HEK293 (cell line): ENCODE results near the gene KLF11.
"Not testable (repeated sequence)": the region's sequence is repeated elsewhere in the genome, so short reads cannot be mapped to it uniquely, and the experiment has no call there.

Experiments
- CTCF ChIA-PET: fragments of 350-600 bp; formaldehyde crosslinking; extraction: SDS; loops from one replicate; lab custom pipeline; 2021; ENCODE audit warnings: antibody characterized with exemption; lab: Yijun Ruan, JAX
- POLR2A ChIA-PET: fragments of 300-600 bp; formaldehyde crosslinking; extraction: SDS; loops from one replicate; lab custom pipeline; 2020; ENCODE audit warnings: antibody characterized with exemption, inconsistent platforms; lab: Yijun Ruan, JAX
- H3K27ac ChIP-seq: fragments of 200-500 bp; sonication (Bioruptor generic); 2 replicates; pipeline ENCODE4 v1.5.1; 2014; ENCODE audit warnings: low read depth, low read length, control low read depth, inconsistent platforms; ENCODE audit errors: extremely low read depth
- H3K36me3 ChIP-seq, 2 experiments: fragments of 200-500 bp in 1 of 2; sonication (Bioruptor generic) in 1 of 2; 1 replicate in 1 of 2; 2 replicates in 1 of 2; pipeline ENCODE4 v1.5.1; 2014 to 2017; ENCODE audit warnings: inconsistent platforms in 2 of 2, low read length in 2 of 2; ENCODE audit not compliant: control insufficient read depth in 2 of 2, insufficient read depth in 1 of 2
- H3K4me1 ChIP-seq: fragments of 200-500 bp; sonication (Bioruptor generic); 2 replicates; pipeline ENCODE4 v1.5.1; 2014; ENCODE audit warnings: mild to moderate bottlenecking, low read length, inconsistent platforms; ENCODE audit not compliant: control insufficient read depth, insufficient read depth
- H3K4me3 ChIP-seq: 2 replicates; pipeline ENCODE4 v1.5.1; 2011; ENCODE audit warnings: low read depth, mild to moderate bottlenecking, control low read depth, low read length, moderate library complexity
- H3K9me3 ChIP-seq: fragments of 200-500 bp; sonication (Bioruptor generic); 2 replicates; pipeline ENCODE4 v1.5.1; 2014; ENCODE audit warnings: low read depth, low read length, inconsistent platforms; ENCODE audit not compliant: control insufficient read depth, insufficient read depth
- ELK4 ChIP-seq: IDR thresholded peaks from 2 replicates; pipeline ENCODE4 v1.6.1; 2011; ENCODE audit warnings: mild to moderate bottlenecking, low read depth, low read length, borderline replicate concordance
- GLI2 ChIP-seq: fragments of 450-650 bp; formaldehyde crosslinking; IDR thresholded peaks from 2 replicates; pipeline ENCODE4; 2017; ENCODE audit warnings: missing biosample characterization, missing genetic modification characterization, low read depth, borderline replicate concordance
- YY2 ChIP-seq: fragments of 450-650 bp; formaldehyde crosslinking; IDR thresholded peaks from 2 replicates; pipeline ENCODE4 v1.5.1; 2016; ENCODE audit warnings: missing biosample characterization, missing genetic modification characterization
- ZBTB17 ChIP-seq: fragments of 450-650 bp; formaldehyde crosslinking; IDR thresholded peaks from 2 replicates; pipeline ENCODE4 v1.5.1; 2016; ENCODE audit warnings: missing biosample characterization, missing genetic modification characterization
- ZNF18 ChIP-seq: fragments of 450-650 bp; formaldehyde crosslinking; IDR thresholded peaks from 2 replicates; pipeline ENCODE4 v1.5.1; 2016; ENCODE audit warnings: missing biosample characterization, missing genetic modification characterization
- ZNF2 ChIP-seq: fragments of 450-650 bp; formaldehyde crosslinking; IDR thresholded peaks from 2 replicates; pipeline ENCODE4 v1.5.1; 2016; ENCODE audit warnings: missing biosample characterization, missing genetic modification characterization
- ZNF26 ChIP-seq: fragments of 450-650 bp; formaldehyde crosslinking; IDR thresholded peaks from 2 replicates; pipeline ENCODE4 v1.5.1; 2016; ENCODE audit warnings: missing biosample characterization, missing genetic modification characterization
- ZNF274 ChIP-seq, 2 experiments: fragments of 200-500 bp in 1 of 2; fragments of 450-650 bp in 1 of 2; sonication (Bioruptor generic) in 1 of 2; formaldehyde crosslinking in 1 of 2; IDR thresholded peaks; 2 replicates each; pipeline versions ENCODE4 v1.5.1 to v1.6.1; 2014 to 2016; ENCODE audit warnings: borderline replicate concordance in 1 of 2, inconsistent platforms in 1 of 2, low read length in 1 of 2, missing biosample characterization in 1 of 2, missing genetic modification characterization in 1 of 2
- ZNF292 ChIP-seq: fragments of 450-650 bp; formaldehyde crosslinking; IDR thresholded peaks from 2 replicates; pipeline ENCODE4 v1.5.1; 2016; ENCODE audit warnings: low read depth, missing biosample characterization, missing genetic modification characterization, borderline replicate concordance
- ZNF324 ChIP-seq: fragments of 450-650 bp; formaldehyde crosslinking; IDR thresholded peaks from 2 replicates; pipeline ENCODE4 v1.5.1; 2016; ENCODE audit warnings: missing biosample characterization, missing genetic modification characterization
- ZNF398 ChIP-seq: fragments of 450-650 bp; formaldehyde crosslinking; IDR thresholded peaks from 2 replicates; pipeline ENCODE4 v1.5.1; 2017; ENCODE audit warnings: missing biosample characterization, missing genetic modification characterization
- ZNF416 ChIP-seq: fragments of 450-650 bp; formaldehyde crosslinking; IDR thresholded peaks from 2 replicates; pipeline ENCODE4 v1.5.1; 2016; ENCODE audit warnings: missing biosample characterization, missing genetic modification characterization
- ZNF488 ChIP-seq: fragments of 450-650 bp; formaldehyde crosslinking; IDR thresholded peaks from 2 replicates; pipeline ENCODE4 v1.5.1; 2016; ENCODE audit warnings: missing biosample characterization, missing genetic modification characterization
- ZNF549 ChIP-seq: fragments of 450-650 bp; IDR thresholded peaks from 2 replicates; pipeline ENCODE4 v1.5.1; 2018; ENCODE audit warnings: missing biosample characterization, missing genetic modification characterization, mild to moderate bottlenecking, inconsistent platforms, moderate library complexity
- ZNF704 ChIP-seq: fragments of 450-650 bp; formaldehyde crosslinking; IDR thresholded peaks from 2 replicates; pipeline ENCODE4 v1.5.1; 2016; ENCODE audit warnings: missing biosample characterization, missing genetic modification characterization
- ZNF76 ChIP-seq: fragments of 450-650 bp; formaldehyde crosslinking; IDR thresholded peaks from 2 replicates; pipeline ENCODE4; 2016; ENCODE audit warnings: low read depth, missing biosample characterization, missing genetic modification characterization, borderline replicate concordance
- ZSCAN23 ChIP-seq: fragments of 450-650 bp; formaldehyde crosslinking; IDR thresholded peaks from 2 replicates; pipeline ENCODE4 v1.5.1; 2016; ENCODE audit warnings: missing biosample characterization, missing genetic modification characterization

The KLF11 gene

GRCh38 chr2:10091182-10091888, 48.0 kb downstream of the KLF11 start (continued):
- no peak for TF ChIP-seq ZNF549 (tag by site-specific recombination)
- no peak for TF ChIP-seq ZNF704 (tag by site-specific recombination)
- no peak for TF ChIP-seq ZNF2 (tag by site-specific recombination)
- no peak for TF ChIP-seq ZNF324
- no peak for TF ChIP-seq YY2 (tag by site-specific recombination)
- TF ChIP-seq GLI2, result no peak
- no peak for TF ChIP-seq ZNF76 (tag by site-specific recombination)
- TF ChIP-seq ZBTB17, result no peak
- TF ChIP-seq ELK4, result no peak

GRCh38 chr2:10091889-10092244, 48.5 kb downstream of the KLF11 start:
- H3K27ac ChIP-seq, H3K36me3 ChIP-seq, H3K9me3 ChIP-seq, H3K4me1 ChIP-seq, H3K4me3 ChIP-seq: not testable (repeated sequence)
- POLR2A ChIA-PET, result interaction anchor here (0.5 to 1.3 kb wide), 3 partner anchors 20 to 31 kb away, joined by 3 read pairs; partner anchors contain the start of gene RRM2
- CTCF ChIA-PET, result interaction anchor here (1.1 to 7.3 kb wide), 3 partner anchors 13 to 24 kb away, joined by 3 to 124 read pairs (median 4); no protein-coding TSS in a partner anchor

GRCh38 chr2:10094271-10094814, 51.0 kb downstream of the KLF11 start:
- peaks cover 2% of the 10 kb centered on the region; the same call in 1 of the 2 replicates for H3K4me1 ChIP-seq
- CTCF ChIA-PET, result interaction anchor here (0.7 to 7.3 kb wide), 4 partner anchors 15 to 565 kb away, joined by 3 to 124 read pairs (median 4); no protein-coding TSS in a partner anchor
- no peaks in the 10 kb centered on the region for H3K36me3 ChIP-seq
- H3K9me3 ChIP-seq, result no peaks in the 10 kb centered on the region
- H3K27ac ChIP-seq, result no peak overlapping the region
- TF ChIP-seq ZNF416 (no peak), ZNF26 (tag by site-specific recombination) (no peak), ZSCAN23 (tag by site-specific recombination) (no peak), ZNF18 (tag by site-specific recombination) (no peak), ZNF292 (no peak), ZNF398 (tag by site-specific recombination) (no peak), ZNF274 (IDR thresholded peaks at IDR 0.05; ENCODE audit: low read length) (no peak), ZNF274 (tag by site-specific recombination; IDR thresholded peaks at IDR 0.05; ENCODE audit: borderline replicate concordance) (no peak), ZNF488 (tag by site-specific recombination) (no peak)
- POLR2A ChIA-PET, result no interaction called here
- no peak overlapping the region for H3K4me3 ChIP-seq
